SK-N-SH (cell line): ENCODE data around the gene TLCD5. TPM values are rescaled to one million over a fixed set of nuclear protein-coding genes. Genes with fewer than 3 reads are reported as not detected.

Experiments used
- CHD2 ChIP-seq: fragments of 150-350 bp; IDR thresholded peaks from 2 replicates; pipeline ENCODE4 v1.6.1; 2018; ENCODE audit warnings: low read length; ENCODE audit not compliant: partially characterized antibody
- EP300 ChIP-seq, 2 experiments: IDR thresholded peaks; 2 replicates each; pipeline versions ENCODE4 v1.4.0 to v1.6.1; 2012; ENCODE audit warnings: borderline replicate concordance in 1 of 2, low read depth in 1 of 2, low read length in 1 of 2
- EZH2phosphoT487 ChIP-seq: fragments of 200-600 bp; sonication (generic); IDR thresholded peaks from 2 replicates; pipeline ENCODE4 v1.6.1; 2017; ENCODE audit warnings: low read depth, mixed run types, mild to moderate bottlenecking, antibody characterized with exemption, moderate library complexity, borderline replicate concordance
- FOSL2 ChIP-seq: IDR thresholded peaks from 2 replicates; pipeline ENCODE4 v1.4.0; 2012; ENCODE audit warnings: low read depth, mild to moderate bottlenecking, moderate library complexity, borderline replicate concordance
- FOXJ3 ChIP-seq: sonication (generic); formaldehyde crosslinking; IDR thresholded peaks from 2 replicates; pipeline ENCODE4 v1.5.1; 2020; ENCODE audit warnings: mild to moderate bottlenecking, missing genetic modification reagents
- FOXM1 ChIP-seq: IDR thresholded peaks from 2 replicates; pipeline ENCODE4 v1.4.0; 2012; ENCODE audit warnings: low read depth, mild to moderate bottlenecking
- GABPA ChIP-seq: IDR thresholded peaks from 2 replicates; pipeline ENCODE4 v1.4.0; 2012; ENCODE audit warnings: low read depth, mild to moderate bottlenecking
- JUND ChIP-seq: IDR thresholded peaks from 2 replicates; pipeline ENCODE4 v1.4.0; 2012
- MEF2A ChIP-seq: IDR thresholded peaks from 2 replicates; pipeline ENCODE4 v1.4.0; 2012; ENCODE audit warnings: low read depth, borderline replicate concordance
- NFIC ChIP-seq: IDR thresholded peaks from 2 replicates; pipeline ENCODE4 v1.4.0; 2012; ENCODE audit warnings: borderline replicate concordance
- NRF1 ChIP-seq: IDR thresholded peaks from 2 replicates; pipeline ENCODE4 v1.6.1; 2012; ENCODE audit warnings: low read depth, mild to moderate bottlenecking, low read length
- PBX3 ChIP-seq: IDR thresholded peaks from 2 replicates; pipeline ENCODE4; 2012
- POLR2AphosphoS5 ChIP-seq: IDR thresholded peaks from 2 replicates; pipeline ENCODE4 v1.6.1; 2012; ENCODE audit warnings: low read depth, low read length
- RFX5 ChIP-seq: IDR thresholded peaks from 2 replicates; pipeline ENCODE4 v1.6.1; 2012; ENCODE audit warnings: mild to moderate bottlenecking, improper control_type of control experiment, low read length
- RXRA ChIP-seq: IDR thresholded peaks from 2 replicates; pipeline ENCODE4 v1.4.0; 2012; ENCODE audit warnings: low read depth, mild to moderate bottlenecking, borderline replicate concordance
- SIN3A ChIP-seq: IDR thresholded peaks from 2 replicates; pipeline ENCODE4 v1.6.1; 2012; ENCODE audit warnings: low read depth, mild to moderate bottlenecking, low read length, moderate library complexity, borderline replicate concordance
- SMC3 ChIP-seq: IDR thresholded peaks from 2 replicates; pipeline ENCODE4 v1.6.1; 2012; ENCODE audit warnings: low read depth, low read length, improper control_type of control experiment
- TCF12 ChIP-seq: IDR thresholded peaks from 2 replicates; pipeline ENCODE4 v1.4.0; 2012
- TEAD4 ChIP-seq: IDR thresholded peaks from 2 replicates; pipeline ENCODE4 v1.4.0; 2012; ENCODE audit warnings: mild to moderate bottlenecking, borderline replicate concordance; ENCODE audit not compliant: insufficient read depth
- USF1 ChIP-seq: IDR thresholded peaks from 2 replicates; pipeline ENCODE4 v1.4.0; 2012; ENCODE audit warnings: low read depth, borderline replicate concordance
- YY1 ChIP-seq: IDR thresholded peaks from 2 replicates; pipeline ENCODE4 v1.4.0; 2012; ENCODE audit warnings: low read depth, mild to moderate bottlenecking
- polyA plus RNA-seq, 3 experiments: library from polyadenylated mRNA; depleted of rRNA; stranded (reverse); fragments of >200 nt; gene quantifications; 2 replicates each; pipeline ENCODE4 v1.2.3, GENCODE V29; 2012
- TF ChIP-seq, protein P1 (sequence below): fragments of 150-350 bp; IDR thresholded peaks from 2 replicates; pipeline ENCODE4 v1.6.1; 2016; ENCODE audit warnings: mild to moderate bottlenecking, low read depth, low read length
- TF ChIP-seq, protein P2 (sequence below): IDR thresholded peaks from 2 replicates; pipeline ENCODE4 v1.4.0; 2012; ENCODE audit warnings: low read depth
- TF ChIP-seq, protein P3 (sequence below): fragments of 150-350 bp; IDR thresholded peaks from 2 replicates; pipeline ENCODE4 v1.6.1; 2017; ENCODE audit warnings: antibody characterized with exemption, low read length, low read depth, borderline replicate concordance

The TLCD5 gene
- polyA plus RNA-seq, 1 of the 3 experiments (the other 2 are of a cell fraction), result 12.7 TPM

GRCh38 chr11:120280600-120281051 lies 44.5 kb upstream of the TLCD5 start (continued):
- TF ChIP-seq EZH2phosphoT487 (no peak), FOXJ3 (no peak), POLR2AphosphoS5 (no peak), TEAD4 (no peak), YY1 (no peak), SMC3 (no peak), JUND (no peak), TCF12 (peak; percentile 53), PBX3 (peak; percentile 71), EP300 (IDR thresholded peaks at IDR 0.05; ENCODE audit: borderline replicate concordance in 1 of 2, low read depth in 1 of 2, low read length in 1 of 2) (peak in 1 of 2 experiments; percentile 58; a peak in 1 of 4 replicates), RXRA (no peak), NFIC (peak; percentile 24; the same call in 1 of the 2 replicates), RFX5 (no peak), FOXM1 (no peak), SIN3A (no peak), CHD2 (no peak), USF1 (no peak), GABPA (no peak), FOSL2 (no peak), MEF2A (no peak), NRF1 (no peak)
- TF ChIP-seq, protein P1, sequence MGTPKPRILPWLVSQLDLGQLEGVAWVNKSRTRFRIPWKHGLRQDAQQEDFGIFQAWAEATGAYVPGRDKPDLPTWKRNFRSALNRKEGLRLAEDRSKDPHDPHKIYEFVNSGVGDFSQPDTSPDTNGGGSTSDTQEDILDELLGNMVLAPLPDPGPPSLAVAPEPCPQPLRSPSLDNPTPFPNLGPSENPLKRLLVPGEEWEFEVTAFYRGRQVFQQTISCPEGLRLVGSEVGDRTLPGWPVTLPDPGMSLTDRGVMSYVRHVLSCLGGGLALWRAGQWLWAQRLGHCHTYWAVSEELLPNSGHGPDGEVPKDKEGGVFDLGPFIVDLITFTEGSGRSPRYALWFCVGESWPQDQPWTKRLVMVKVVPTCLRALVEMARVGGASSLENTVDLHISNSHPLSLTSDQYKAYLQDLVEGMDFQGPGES, result no peak
- TF ChIP-seq, protein P2, sequence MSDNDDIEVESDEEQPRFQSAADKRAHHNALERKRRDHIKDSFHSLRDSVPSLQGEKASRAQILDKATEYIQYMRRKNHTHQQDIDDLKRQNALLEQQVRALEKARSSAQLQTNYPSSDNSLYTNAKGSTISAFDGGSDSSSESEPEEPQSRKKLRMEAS, result no peak
- TF ChIP-seq, protein P3, sequence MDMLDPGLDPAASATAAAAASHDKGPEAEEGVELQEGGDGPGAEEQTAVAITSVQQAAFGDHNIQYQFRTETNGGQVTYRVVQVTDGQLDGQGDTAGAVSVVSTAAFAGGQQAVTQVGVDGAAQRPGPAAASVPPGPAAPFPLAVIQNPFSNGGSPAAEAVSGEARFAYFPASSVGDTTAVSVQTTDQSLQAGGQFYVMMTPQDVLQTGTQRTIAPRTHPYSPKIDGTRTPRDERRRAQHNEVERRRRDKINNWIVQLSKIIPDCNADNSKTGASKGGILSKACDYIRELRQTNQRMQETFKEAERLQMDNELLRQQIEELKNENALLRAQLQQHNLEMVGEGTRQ, result no peak
